Measurements from ENCODE around the gene ABCB8.
"Not testable (repeated sequence)": the region's sequence is repeated elsewhere in the genome, so short reads cannot be mapped to it uniquely, and the experiment has no call there.

Gene ABCB8

DNA sequence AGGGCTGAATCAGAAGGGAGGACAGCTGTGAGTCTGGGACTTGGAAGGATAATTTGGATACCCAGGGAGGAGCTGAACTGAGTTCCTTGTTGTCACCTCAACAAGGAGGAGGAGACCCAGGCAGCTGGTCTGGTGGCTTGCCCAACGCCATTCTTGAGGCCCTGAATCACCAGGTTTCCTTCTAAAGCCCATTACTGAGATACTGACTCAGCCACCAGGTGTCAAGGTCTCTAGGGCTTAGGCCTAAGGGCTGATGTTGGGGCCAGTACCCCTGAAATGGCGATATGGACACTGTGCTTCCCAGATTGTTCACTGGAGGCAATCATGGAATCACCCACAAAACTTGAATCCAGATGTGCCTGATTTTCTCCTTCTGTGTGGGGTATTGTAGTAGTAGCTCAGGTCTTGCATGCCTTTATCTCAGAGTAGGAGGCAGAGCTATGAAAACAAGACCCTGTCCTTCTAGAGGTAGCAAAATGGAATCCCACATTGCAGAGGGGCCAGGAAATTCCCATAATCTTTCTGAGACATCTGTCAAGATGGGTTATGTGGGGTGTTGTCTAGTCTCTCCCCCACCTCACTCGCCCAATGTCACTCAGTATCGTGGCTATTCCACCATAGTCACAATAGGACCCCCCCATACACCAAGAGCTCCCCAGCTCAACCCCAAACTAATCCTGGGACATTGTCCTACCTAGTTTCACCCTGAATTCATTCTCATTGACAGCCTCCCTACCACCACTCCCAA is 2.2 kb upstream of the ABCB8 start:
- no peak for TF ChIP-seq BHLHE40 (IDR thresholded peaks at IDR 0.05; ENCODE audit: borderline replicate concordance)
- no peak for TF ChIP-seq HDGF (IDR thresholded peaks at IDR 0.05; ENCODE audit: borderline replicate concordance)
- TF ChIP-seq FOXM1 (IDR thresholded peaks at IDR 0.05; ENCODE audit: borderline replicate concordance): no peak
- TF ChIP-seq ARNT (IDR thresholded peaks at IDR 0.05): no peak
- TF ChIP-seq SUZ12 (IDR thresholded peaks at IDR 0.05): no peak
- no peak for TF ChIP-seq SP1 (IDR thresholded peaks at IDR 0.05)
- no peak for DNase-seq (ENCODE audit: extremely low spot score)
- POLR2A ChIA-PET: interaction anchor here (2.0 kb wide), 1 partner anchor 55 kb away, joined by 4 read pairs; the partner anchor contains the start of gene FASTK
- CTCF ChIA-PET: interaction anchor here (3.7 kb wide), 1 partner anchor 9 kb away, joined by 40 read pairs; no protein-coding TSS in a partner anchor

DNA sequence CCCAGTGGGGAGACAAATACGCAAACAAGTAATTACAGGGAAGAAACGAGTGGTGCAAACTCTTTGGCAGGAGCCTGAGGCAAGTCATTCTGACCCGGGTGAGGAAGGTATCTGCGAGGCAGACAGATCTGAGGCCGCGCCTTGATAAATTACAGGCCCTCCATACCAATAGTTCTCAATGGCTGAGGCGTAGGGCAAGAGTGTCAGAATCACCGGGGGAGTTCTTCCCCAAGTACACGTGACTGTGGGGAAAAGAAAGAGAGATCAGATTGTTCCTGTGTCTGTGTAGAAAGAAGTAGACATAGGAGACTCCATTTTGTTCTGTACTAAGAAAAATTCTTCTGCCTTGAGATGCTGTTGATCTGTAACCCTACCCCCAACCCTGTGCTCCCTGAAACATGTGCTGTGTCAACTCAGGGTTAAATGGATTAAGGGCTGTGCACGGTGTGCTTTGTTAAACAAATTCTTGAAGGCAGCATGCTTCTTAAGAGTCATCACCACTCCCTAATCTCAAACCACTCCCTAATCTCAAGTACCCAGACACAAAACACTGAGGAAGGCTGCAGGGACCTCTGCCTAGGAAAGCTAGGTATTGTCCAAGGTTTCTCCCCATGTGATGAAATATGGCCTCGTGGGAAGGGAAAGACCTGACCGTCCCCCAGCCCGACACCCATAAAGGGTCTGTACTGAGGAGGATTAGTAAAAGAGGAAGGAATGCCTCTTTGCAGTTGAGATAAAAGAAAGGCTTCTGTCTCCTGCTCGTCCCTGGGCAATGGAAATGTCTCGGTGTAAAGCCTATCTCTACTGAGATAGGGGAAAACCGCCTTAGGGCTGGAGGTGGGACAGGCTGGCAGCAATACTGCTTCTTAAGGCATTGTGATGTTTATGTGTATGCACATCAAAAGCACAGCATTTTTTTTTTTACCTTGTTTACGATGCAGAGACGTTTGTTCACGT is 1.2 kb upstream of the ABCB8 start:
- not testable (repeated sequence) for DNase-seq (ENCODE audit: extremely low spot score)
- ChIA-PET CTCF (interaction anchor here (0.8 to 3.7 kb wide), 3 partner anchors 9 to 84 kb away, joined by 3 to 40 read pairs (median 3); no protein-coding TSS in a partner anchor), POLR2A (interaction anchor here (1.4 to 2.4 kb wide), 7 partner anchors 31 to 95 kb away, joined by 4 to 15 read pairs (median 8); partner anchors contain the start of genes CDK5, FASTK, SLC4A2 and TMUB1)

DNA sequence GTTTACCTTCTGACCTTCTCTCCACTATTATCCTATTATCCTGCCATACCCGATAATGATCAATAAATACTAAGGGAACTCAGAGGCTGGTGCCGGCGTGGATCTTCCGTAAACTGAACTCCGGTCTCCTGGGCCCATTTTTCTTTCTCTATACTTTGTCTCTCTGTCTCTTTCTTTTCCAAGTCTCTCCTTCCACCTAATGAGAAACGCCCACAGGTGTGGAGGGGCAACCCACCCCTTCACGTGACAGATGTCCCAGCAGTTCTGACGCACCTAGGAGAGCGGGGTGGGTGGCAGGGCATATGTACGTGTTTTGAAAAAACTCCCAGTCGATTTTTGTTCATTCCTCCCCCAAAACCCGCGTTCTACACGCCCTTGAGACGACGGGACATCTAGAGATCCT is 521 bp upstream of the ABCB8 start:
- ChIA-PET POLR2A (interaction anchor here (0.8 to 2.4 kb wide), 21 partner anchors 9 to 199 kb away, joined by 3 to 30 read pairs (median 6); partner anchors contain the start of genes ABCF2, AGAP3, CDK5 and FASTK), CTCF (interaction anchor here (0.8 to 3.7 kb wide), 5 partner anchors 10 to 130 kb away, joined by 3 to 40 read pairs (median 3); no protein-coding TSS in a partner anchor)

DNA sequence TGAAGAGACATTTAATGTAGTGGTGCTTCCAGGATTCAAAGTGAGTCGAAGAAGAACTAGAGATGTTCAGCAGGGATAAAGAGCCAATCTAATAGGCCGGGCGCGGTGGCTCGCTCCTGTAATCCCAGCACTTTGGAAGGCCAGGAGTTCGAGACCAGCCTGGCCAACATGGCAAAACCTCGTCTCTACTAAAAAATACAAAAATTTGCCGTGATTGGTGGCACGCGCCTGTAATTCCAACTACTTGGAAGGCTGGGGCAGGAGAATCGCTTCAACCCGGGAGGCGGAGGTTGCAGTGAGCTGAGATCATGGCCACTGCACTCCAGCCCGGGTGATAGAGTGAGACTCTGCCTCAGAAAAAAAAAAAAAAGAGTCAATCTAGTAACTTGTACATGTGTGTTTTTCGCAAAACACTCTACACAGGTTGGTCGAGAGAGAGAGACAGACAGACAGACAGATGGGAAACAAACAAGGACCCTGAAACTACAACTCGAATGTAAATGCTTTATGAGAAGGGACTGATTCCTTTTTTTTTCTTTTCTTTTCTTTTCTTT is 775 bp downstream of the ABCB8 start:
- ChIA-PET CTCF (interaction anchor here (0.7 to 3.7 kb wide), 6 partner anchors 11 to 131 kb away, joined by 3 to 40 read pairs (median 4); partner anchors contain the start of gene ASIC3), POLR2A (interaction anchor here (1.0 to 2.4 kb wide), 18 partner anchors 9 to 1404 kb away, joined by 3 to 30 read pairs (median 8); partner anchors contain the start of genes ABCF2, AGAP3, CDK5 and FASTK)
- no peak for DNase-seq (ENCODE audit: extremely low spot score)
- TF ChIP-seq SP1 (IDR thresholded peaks at IDR 0.05) (no peak), TARDBP (IDR thresholded peaks at IDR 0.05) (no peak), FOXM1 (IDR thresholded peaks at IDR 0.05; ENCODE audit: borderline replicate concordance) (no peak), CTBP1 (IDR thresholded peaks at IDR 0.05; ENCODE audit: borderline replicate concordance) (no peak), SUZ12 (IDR thresholded peaks at IDR 0.05) (no peak), BHLHE40 (IDR thresholded peaks at IDR 0.05; ENCODE audit: borderline replicate concordance) (no peak), ARNT (IDR thresholded peaks at IDR 0.05) (no peak), HDGF (IDR thresholded peaks at IDR 0.05; ENCODE audit: borderline replicate concordance) (no peak), LEF1 (IDR thresholded peaks at IDR 0.05; ENCODE audit: borderline replicate concordance) (no peak), ELF4 (IDR thresholded peaks at IDR 0.05) (no peak)
- TF ChIP-seq, protein P1, sequence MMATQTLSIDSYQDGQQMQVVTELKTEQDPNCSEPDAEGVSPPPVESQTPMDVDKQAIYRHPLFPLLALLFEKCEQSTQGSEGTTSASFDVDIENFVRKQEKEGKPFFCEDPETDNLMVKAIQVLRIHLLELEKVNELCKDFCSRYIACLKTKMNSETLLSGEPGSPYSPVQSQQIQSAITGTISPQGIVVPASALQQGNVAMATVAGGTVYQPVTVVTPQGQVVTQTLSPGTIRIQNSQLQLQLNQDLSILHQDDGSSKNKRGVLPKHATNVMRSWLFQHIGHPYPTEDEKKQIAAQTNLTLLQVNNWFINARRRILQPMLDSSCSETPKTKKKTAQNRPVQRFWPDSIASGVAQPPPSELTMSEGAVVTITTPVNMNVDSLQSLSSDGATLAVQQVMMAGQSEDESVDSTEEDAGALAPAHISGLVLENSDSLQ (IDR thresholded peaks at IDR 0.05): no peak

More for the DNA sequence above, 521 bp upstream of the ABCB8 start:
- not testable (repeated sequence) for DNase-seq (ENCODE audit: extremely low spot score)

GRCh38 chr7:151031011-151031410 is 2.8 kb downstream of the ABCB8 start:
- ChIA-PET CTCF (no interaction called here), POLR2A (no interaction called here)
- DNase-seq (ENCODE audit: extremely low spot score): no peak
- TF ChIP-seq, protein P1 (IDR thresholded peaks at IDR 0.05): no peak
- TF ChIP-seq ELF4 (IDR thresholded peaks at IDR 0.05) (no peak), FOXM1 (IDR thresholded peaks at IDR 0.05; ENCODE audit: borderline replicate concordance) (no peak), FOXA1 (IDR thresholded peaks at IDR 0.05) (no peak), LEF1 (IDR thresholded peaks at IDR 0.05; ENCODE audit: borderline replicate concordance) (no peak), CTBP1 (IDR thresholded peaks at IDR 0.05; ENCODE audit: borderline replicate concordance) (no peak), HDGF (IDR thresholded peaks at IDR 0.05; ENCODE audit: borderline replicate concordance) (no peak), BHLHE40 (IDR thresholded peaks at IDR 0.05; ENCODE audit: borderline replicate concordance) (no peak), TARDBP (IDR thresholded peaks at IDR 0.05) (no peak), SP1 (IDR thresholded peaks at IDR 0.05) (no peak), NFRKB (IDR thresholded peaks at IDR 0.05) (no peak), L3MBTL2 (conservative IDR thresholded peaks at IDR 0.05) (no peak), FOXK2 (IDR thresholded peaks at IDR 0.05) (no peak), ARNT (IDR thresholded peaks at IDR 0.05) (no peak)
